Epithelial cell of proximal tubule (primary cell): ENCODE measurements around the gene DENND5A. TPM values are rescaled to one million over a fixed set of nuclear protein-coding genes. Genes with fewer than 3 reads are reported as not detected.
"Not testable (repeated sequence)": the region's sequence is repeated elsewhere in the genome, so short reads cannot be mapped to it uniquely, and the experiment has no call there.

Source experiments
- DNase-seq: peaks from one replicate; pipeline ENCODE4 v3.0.0-alpha.2; 2011; ENCODE audit warnings: low read depth
- H3K4me3 ChIP-seq: 2 replicates; pipeline ENCODE4 v1.5.1; 2011; ENCODE audit warnings: low read depth, mild to moderate bottlenecking, low read length
- CTCF ChIP-seq: conservative IDR thresholded peaks from 2 replicates; pipeline ENCODE4 v1.5.1; 2012; ENCODE audit warnings: low read depth, mild to moderate bottlenecking, low read length
- total RNA-seq: library from RNA; depleted of rRNA; stranded (reverse); fragments of >200 nt; gene quantifications from 2 replicates; pipeline ENCODE4 v1.2.3, GENCODE V29; 2015

The DENND5A gene
- total RNA-seq, 1 donor from 2014 or later, result 75.0 TPM

GRCh38 chr11:9099617-9100016, 165.5 kb downstream of the DENND5A start:
- no peak overlapping the region for H3K4me3 ChIP-seq
- no peak for DNase-seq
- TF ChIP-seq CTCF, result no peak

- not testable (repeated sequence) for DNase-seq, H3K4me3 ChIP-seq
Measured at GRCh38 chr11:9098455-9098854, 166.7 kb downstream of the DENND5A start.

- not testable (repeated sequence) for DNase-seq, H3K4me3 ChIP-seq
Measured at GRCh38 chr11:9097186-9097943, 167.8 kb downstream of the DENND5A start.

- no peak for DNase-seq
- TF ChIP-seq CTCF, result no peak
- no peak overlapping the region for H3K4me3 ChIP-seq
Measured at GRCh38 chr11:9096427-9096826, 168.7 kb downstream of the DENND5A start.

- no peak for DNase-seq
- no peak overlapping the region for H3K4me3 ChIP-seq
- peak; percentile 42 for TF ChIP-seq CTCF
Measured at GRCh38 chr11:9095421-9095820, 169.7 kb downstream of the DENND5A start.

GRCh38 chr11:9094420-9094819, 170.7 kb downstream of the DENND5A start:
- no peak for TF ChIP-seq CTCF
- no peak for DNase-seq
- no peak overlapping the region for H3K4me3 ChIP-seq

GRCh38 chr11:9092853-9093778, 172.0 kb downstream of the DENND5A start:
- no peak overlapping the region for H3K4me3 ChIP-seq
- peak; percentile 29 for TF ChIP-seq CTCF
- no peak for DNase-seq
